HUES6 (cell line): Measurements from ENCODE around the gene FAT3.

Experiments used
- H3K27ac ChIP-seq: 2 replicates; pipeline ENCODE4 v1.7.0; 2013; ENCODE audit warnings: low read depth, mild to moderate bottlenecking, low read length, inconsistent platforms
- H3K27me3 ChIP-seq: 2 replicates; pipeline ENCODE4 v1.6.1; 2013; ENCODE audit warnings: low read length; ENCODE audit not compliant: control insufficient read depth, insufficient read depth
- H3K36me3 ChIP-seq: 2 replicates; pipeline ENCODE4 v1.6.1; 2013; ENCODE audit warnings: low read length; ENCODE audit not compliant: control insufficient read depth, insufficient read depth
- H3K4me1 ChIP-seq: 2 replicates; pipeline ENCODE4 v1.6.1; 2013; ENCODE audit warnings: low read length; ENCODE audit not compliant: control insufficient read depth, insufficient read depth
- H3K4me3 ChIP-seq: 2 replicates; pipeline ENCODE4 v1.5.1; 2013; ENCODE audit warnings: low read depth, low read length
- H3K9ac ChIP-seq: one replicate; pipeline ENCODE4 v1.6.1; 2013; ENCODE audit warnings: mild to moderate bottlenecking, low read length
- H3K9me3 ChIP-seq: 2 replicates; pipeline ENCODE4 v1.6.1; 2013; ENCODE audit warnings: low read depth, low read length; ENCODE audit not compliant: control insufficient read depth, insufficient read depth

FAT3 gene

DNA sequence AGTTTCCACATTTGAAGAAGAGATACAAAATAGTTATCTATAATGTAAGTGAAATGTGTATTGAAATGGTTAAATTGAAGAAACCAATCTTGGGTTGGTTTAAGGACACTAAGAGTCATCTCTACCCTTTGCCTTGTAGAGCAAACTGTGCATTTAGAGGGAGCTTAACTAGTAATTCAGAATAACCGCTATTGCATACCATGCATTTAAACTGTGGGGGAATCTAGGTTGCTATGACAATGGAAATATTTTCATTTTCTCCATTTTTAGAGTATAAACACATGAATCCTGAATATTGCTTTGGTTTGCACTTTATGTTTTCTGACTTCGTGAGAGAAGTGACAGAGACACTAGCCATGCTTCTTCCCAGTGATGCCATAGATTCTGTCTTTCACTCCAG lies 39.7 kb downstream of the FAT3 start:
- H3K36me3 ChIP-seq, result no peaks in the 10 kb centered on the region

DNA sequence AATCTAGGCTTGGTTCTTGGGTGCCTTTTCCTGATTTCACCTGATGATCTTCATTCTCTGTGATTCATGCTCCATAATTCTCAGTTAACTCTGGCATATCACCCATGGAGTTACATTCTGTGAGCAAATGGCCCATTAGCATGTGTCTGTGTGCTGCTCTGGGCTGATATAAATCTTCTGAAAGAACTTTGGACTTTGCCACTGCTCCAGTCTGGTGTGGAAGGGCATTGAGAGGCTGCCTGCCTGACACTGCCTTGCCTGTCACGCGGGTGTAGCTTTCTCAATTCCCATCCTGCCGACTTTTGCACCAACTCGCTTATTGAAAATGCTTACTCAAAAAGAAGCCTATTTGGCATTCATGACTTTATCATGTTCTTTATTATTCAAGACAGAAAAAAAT lies 42.2 kb downstream of the FAT3 start:
- Histone ChIP-seq H3K9me3 (no peaks in the 10 kb centered on the region), H3K9ac (no peak overlapping the region), H3K27me3 (no peaks in the 10 kb centered on the region), H3K27ac (no peak overlapping the region), H3K4me1 (peaks cover 25% of the 10 kb centered on the region), H3K4me3 (no peak overlapping the region), H3K36me3 (no peaks in the 10 kb centered on the region)

More for the DNA sequence above, 39.7 kb downstream of the FAT3 start:
- no peaks in the 10 kb centered on the region for H3K9me3 ChIP-seq
- H3K4me1 ChIP-seq, result peaks cover 23% of the 10 kb centered on the region
- H3K27me3 ChIP-seq, result no peaks in the 10 kb centered on the region
- H3K4me3 ChIP-seq, result no peak overlapping the region
- no peak overlapping the region for H3K9ac ChIP-seq
- no peak overlapping the region for H3K27ac ChIP-seq

- Histone ChIP-seq H3K27me3 (no peaks in the 10 kb centered on the region), H3K9ac (no peak overlapping the region), H3K27ac (no peak overlapping the region), H3K9me3 (no peaks in the 10 kb centered on the region), H3K36me3 (no peaks in the 10 kb centered on the region), H3K4me1 (peaks cover 25% of the 10 kb centered on the region), H3K4me3 (no peak overlapping the region)
Observed at GRCh38 chr11:92267278-92267677, 42.7 kb downstream of the FAT3 start.

DNA sequence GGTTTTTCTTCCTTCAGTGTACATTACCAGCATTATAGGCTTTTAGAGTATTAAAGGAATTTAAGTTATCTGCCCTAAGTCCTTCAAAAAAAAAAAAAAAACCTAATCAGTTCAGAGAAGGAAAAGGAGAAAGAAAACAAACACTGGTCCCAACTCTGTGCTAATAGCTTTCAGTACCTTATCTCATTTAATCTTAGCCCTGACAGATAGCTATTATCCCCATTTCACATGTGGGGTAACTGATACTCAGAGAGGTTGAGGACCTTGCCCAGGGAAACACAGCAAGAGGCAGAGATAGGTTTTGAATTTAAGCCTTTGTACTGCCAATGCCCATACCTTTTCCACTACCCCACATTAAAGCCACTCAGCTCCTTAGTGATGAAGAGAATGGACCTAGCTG lies 43.4 kb downstream of the FAT3 start:
- H3K27ac ChIP-seq, result no peak overlapping the region
- no peaks in the 10 kb centered on the region for H3K27me3 ChIP-seq
- H3K36me3 ChIP-seq, result no peaks in the 10 kb centered on the region
- no peak overlapping the region for H3K4me3 ChIP-seq
- H3K9ac ChIP-seq, result no peak overlapping the region
- H3K9me3 ChIP-seq, result no peaks in the 10 kb centered on the region
- H3K4me1 ChIP-seq, result peaks cover 25% of the 10 kb centered on the region

GRCh38 chr11:92268546-92268945 lies 43.9 kb downstream of the FAT3 start:
- no peak overlapping the region for H3K9ac ChIP-seq
- peaks cover 25% of the 10 kb centered on the region for H3K4me1 ChIP-seq
- no peaks in the 10 kb centered on the region for H3K9me3 ChIP-seq
- H3K36me3 ChIP-seq, result no peaks in the 10 kb centered on the region
- no peaks in the 10 kb centered on the region for H3K27me3 ChIP-seq
- H3K4me3 ChIP-seq, result no peak overlapping the region
- H3K27ac ChIP-seq, result no peak overlapping the region

GRCh38 chr11:92269021-92269420 lies 44.4 kb downstream of the FAT3 start:
- Histone ChIP-seq H3K36me3 (no peaks in the 10 kb centered on the region), H3K9me3 (no peaks in the 10 kb centered on the region), H3K27me3 (no peaks in the 10 kb centered on the region), H3K4me1 (peaks cover 25% of the 10 kb centered on the region), H3K9ac (no peak overlapping the region), H3K27ac (no peak overlapping the region), H3K4me3 (no peak overlapping the region)

DNA sequence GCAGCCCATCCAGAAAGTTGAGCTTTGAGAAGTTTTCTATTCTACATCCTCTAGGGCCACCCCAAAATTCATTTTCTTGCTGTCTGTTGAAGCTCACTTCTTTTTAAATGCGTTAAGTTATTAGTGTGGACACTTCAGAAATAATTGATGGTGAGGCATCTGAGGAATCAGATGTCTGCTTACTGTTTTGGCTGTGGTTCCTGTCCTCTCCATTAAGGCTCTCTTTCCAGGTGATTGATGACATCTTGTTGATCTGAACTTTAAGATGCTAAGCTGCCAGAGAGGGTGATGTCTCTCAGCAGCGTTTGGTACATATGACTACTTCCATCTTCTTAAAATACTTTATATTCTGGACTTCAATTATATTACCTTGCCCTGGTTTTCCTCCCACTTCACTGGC lies 45.2 kb downstream of the FAT3 start:
- H3K27me3 ChIP-seq, result no peaks in the 10 kb centered on the region
- H3K36me3 ChIP-seq, result no peaks in the 10 kb centered on the region
- H3K9ac ChIP-seq, result no peak overlapping the region
- H3K4me3 ChIP-seq, result no peak overlapping the region
- H3K27ac ChIP-seq, result no peak overlapping the region
- H3K4me1 ChIP-seq, result peaks cover 25% of the 10 kb centered on the region
- no peaks in the 10 kb centered on the region for H3K9me3 ChIP-seq

DNA sequence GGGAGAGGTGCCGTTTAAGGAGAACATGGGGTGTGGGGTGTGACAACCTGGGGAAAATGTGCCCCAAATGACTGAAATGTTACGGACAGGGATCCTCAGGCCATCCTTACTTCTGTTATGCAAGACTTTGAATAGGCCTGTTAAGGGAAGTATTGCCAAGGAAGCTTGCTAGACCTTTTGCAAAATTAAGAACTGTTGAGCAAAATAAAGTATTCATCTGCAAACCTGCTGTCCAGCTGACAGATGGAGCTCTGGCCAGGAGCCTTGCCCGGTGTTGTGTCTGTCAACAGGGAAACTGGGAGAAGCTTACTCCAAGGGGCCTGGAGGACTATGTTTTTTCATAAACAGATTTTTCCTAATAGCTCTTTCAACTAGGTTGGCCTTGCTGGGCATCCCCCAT lies 48.0 kb downstream of the FAT3 start:
- H3K4me1 ChIP-seq, result peaks cover 16% of the 10 kb centered on the region; the same call in 1 of the 2 replicates
- H3K9ac ChIP-seq, result no peak overlapping the region
- H3K36me3 ChIP-seq, result no peaks in the 10 kb centered on the region
- H3K4me3 ChIP-seq, result no peak overlapping the region
- H3K9me3 ChIP-seq, result no peaks in the 10 kb centered on the region
- no peaks in the 10 kb centered on the region for H3K27me3 ChIP-seq
- no peak overlapping the region for H3K27ac ChIP-seq
